Amygdala (tissue), 56 donors: ENCODE results near the gene BNIP3.
"Not testable (repeated sequence)": the region's sequence is repeated elsewhere in the genome, so short reads cannot be mapped to it uniquely, and the experiment has no call there.

Experiments
- DNase-seq, 56 donors: peaks; one replicate each; lab custom pipeline; 2025; lab: John Stamatoyannopoulos, UW

Gene BNIP3

GRCh38 chr10:132003282-132003924, 21.7 kb upstream of the BNIP3 start:
- no peak for DNase-seq

GRCh38 chr10:132002004-132002403, 20.3 kb upstream of the BNIP3 start:
- no peak for DNase-seq

GRCh38 chr10:132001238-132001972, 19.7 kb upstream of the BNIP3 start:
- no peak for DNase-seq

GRCh38 chr10:131998845-131999681, 17.3 kb upstream of the BNIP3 start:
- no peak for DNase-seq

GRCh38 chr10:131998050-131998844, 16.5 kb upstream of the BNIP3 start:
- DNase-seq, result no peak

GRCh38 chr10:131997366-131998049, 15.8 kb upstream of the BNIP3 start:
- DNase-seq, result peak in 2 of 56 donors; percentile 9 to 26

GRCh38 chr10:131996466-131997365, 15.0 kb upstream of the BNIP3 start:
- peak in 31 of 56 donors; percentile 27 to 80 (median 49) for DNase-seq

- DNase-seq, result no peak
These were observed 12.7 kb upstream of the BNIP3 start for GRCh38 chr10:131994435-131994834.

- no peak for DNase-seq
These were observed 11.6 kb upstream of the BNIP3 start for GRCh38 chr10:131993275-131993674.

GRCh38 chr10:131991726-131992125, 10.0 kb upstream of the BNIP3 start:
- DNase-seq, result no peak

- not testable (repeated sequence) for DNase-seq
These were observed 6.1 kb upstream of the BNIP3 start for GRCh38 chr10:131987786-131988185.

- DNase-seq, result not testable (repeated sequence)
These were observed 5.6 kb upstream of the BNIP3 start for GRCh38 chr10:131987301-131987700.

- DNase-seq, result not testable (repeated sequence)
These were observed 5.1 kb upstream of the BNIP3 start for GRCh38 chr10:131986851-131987250.

- DNase-seq, result no peak
These were observed 2.1 kb upstream of the BNIP3 start for GRCh38 chr10:131983780-131984179.

GRCh38 chr10:131982796-131983195, 1.1 kb upstream of the BNIP3 start:
- DNase-seq, result no peak

GRCh38 chr10:131982185-131982756, 548 bp upstream of the BNIP3 start:
- no peak for DNase-seq

GRCh38 chr10:131980761-131981428, 828 bp downstream of the BNIP3 start:
- DNase-seq, result no peak

GRCh38 chr10:131980321-131980720, 1.4 kb downstream of the BNIP3 start:
- no peak for DNase-seq
